HG03565 (cell line): ENCODE measurements around the gene CDKN2D.
"Not testable (repeated sequence)": the region's sequence is repeated elsewhere in the genome, so short reads cannot be mapped to it uniquely, and the experiment has no call there.

Source experiments
- ATAC-seq: cut with Tn5 transposase; IDR thresholded peaks from one replicate; pipeline ENCODE4 v1.9.1; 2021; ENCODE audit warnings: mild to moderate bottlenecking, moderate library complexity; ENCODE audit not compliant: unreplicated experiment

Gene CDKN2D

DNA sequence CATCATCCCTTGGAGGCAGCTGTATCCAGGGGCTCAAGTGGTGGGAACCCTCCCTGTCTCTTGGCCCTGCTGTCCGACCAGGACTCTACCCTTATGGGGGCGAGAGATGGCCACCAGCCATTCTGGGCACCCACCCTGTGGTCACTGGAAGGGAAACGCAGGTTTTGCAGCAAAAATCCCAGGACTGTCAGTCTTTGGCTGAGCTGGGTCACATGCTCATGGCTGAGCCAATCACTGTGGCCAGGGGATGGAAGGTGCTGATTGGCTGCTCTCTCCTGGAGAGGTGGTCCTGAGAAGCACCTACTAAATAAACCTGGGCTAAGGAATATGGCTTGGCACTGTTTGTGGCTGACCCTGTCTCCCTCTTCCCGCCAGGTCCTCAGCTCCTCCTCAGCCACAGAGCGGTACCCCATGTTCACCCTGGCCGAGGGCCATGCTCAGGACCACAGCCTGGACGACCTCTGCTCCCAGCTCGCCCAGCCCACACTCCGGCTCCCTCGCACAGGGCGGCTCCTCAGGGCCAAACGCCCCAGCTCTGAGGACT is 16.2 kb downstream of the CDKN2D start:
- ATAC-seq = no peak

DNA sequence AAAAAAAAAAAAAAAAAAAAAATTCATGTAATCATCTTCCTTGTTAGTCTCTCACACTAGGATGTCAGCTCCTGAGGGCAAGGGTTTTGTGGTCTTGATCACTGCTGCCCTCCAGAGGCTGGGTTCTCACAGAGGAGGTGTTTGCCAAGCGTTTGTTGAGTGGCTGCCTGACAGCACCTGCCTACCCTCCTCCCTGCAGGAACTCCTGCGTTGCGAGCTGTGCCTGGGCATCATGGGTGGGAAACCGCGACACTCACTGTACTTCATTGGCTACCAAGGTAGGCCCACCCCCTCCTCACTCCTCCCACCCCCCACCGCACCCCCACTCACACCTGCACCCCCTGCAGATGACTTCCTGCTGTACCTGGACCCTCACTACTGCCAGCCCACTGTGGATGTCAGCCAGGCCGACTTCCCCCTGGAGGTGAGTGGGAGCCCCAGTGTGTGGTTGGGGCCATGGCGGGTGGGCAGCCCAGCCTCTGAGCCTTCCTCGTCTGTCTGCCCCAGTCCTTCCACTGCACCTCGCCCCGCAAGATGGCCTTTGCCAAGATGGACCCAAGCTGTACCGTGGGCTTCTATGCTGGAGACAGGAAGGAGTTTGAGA is 17.0 kb downstream of the CDKN2D start:
- no peak for ATAC-seq

DNA sequence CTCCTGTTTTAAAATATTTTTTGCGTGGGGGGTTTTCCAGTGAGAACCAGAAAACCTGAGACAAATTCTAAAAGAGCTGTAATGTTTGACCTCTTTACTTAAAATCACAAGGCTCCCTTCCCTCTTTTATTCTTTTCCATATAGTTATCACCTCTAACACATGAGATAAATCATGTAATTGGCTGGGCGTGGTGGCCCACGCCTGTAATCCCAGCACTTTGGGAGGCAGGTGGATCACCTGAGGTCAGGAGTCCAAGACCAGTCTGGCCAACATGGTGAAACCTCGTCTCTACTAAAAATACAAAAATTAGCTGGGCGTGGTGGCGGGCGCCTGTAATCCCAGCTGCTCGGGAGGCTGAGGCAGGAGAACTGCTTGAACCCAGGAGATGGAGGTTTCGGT is 17.8 kb downstream of the CDKN2D start:
- not testable (repeated sequence) for ATAC-seq

DNA sequence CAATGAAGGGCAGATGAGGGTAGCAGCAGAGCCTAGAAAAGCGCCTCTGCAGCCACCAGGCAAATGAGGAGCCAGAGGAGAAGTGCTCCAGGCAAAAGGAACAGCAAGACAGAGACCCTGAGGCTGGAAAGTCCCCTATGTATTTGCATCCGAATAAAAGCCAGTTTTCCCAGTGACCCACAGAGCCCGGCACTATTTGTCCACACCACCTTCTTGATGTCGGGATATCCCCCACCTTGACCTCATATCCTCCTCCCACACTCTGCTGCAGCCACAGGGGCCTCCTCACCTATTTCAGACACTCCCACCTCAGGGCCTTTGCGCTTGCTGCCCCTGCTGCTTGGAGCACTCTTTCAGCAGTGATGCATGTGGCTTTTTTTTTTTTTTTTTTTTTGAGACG is 18.4 kb downstream of the CDKN2D start:
- ATAC-seq = no peak

DNA sequence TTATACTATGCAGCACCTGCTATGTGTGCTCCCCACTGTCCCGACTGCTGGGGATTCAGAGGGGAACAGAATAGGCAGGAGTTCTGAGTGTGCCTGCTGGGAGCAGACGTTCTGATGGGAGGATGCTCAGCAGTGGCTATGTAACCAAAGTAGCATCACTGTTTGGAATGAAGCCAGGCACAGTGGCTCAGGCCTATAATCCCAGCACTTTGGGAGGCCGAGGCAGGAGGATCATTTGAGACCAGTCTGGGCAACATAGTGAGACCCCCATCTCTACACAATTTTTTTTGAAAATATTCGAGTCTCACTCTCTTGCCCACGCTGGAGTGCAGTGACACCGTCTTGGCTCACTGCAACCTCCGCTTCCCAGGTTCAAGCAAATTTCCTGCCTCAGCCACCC is 19.0 kb downstream of the CDKN2D start:
- no peak for ATAC-seq

DNA sequence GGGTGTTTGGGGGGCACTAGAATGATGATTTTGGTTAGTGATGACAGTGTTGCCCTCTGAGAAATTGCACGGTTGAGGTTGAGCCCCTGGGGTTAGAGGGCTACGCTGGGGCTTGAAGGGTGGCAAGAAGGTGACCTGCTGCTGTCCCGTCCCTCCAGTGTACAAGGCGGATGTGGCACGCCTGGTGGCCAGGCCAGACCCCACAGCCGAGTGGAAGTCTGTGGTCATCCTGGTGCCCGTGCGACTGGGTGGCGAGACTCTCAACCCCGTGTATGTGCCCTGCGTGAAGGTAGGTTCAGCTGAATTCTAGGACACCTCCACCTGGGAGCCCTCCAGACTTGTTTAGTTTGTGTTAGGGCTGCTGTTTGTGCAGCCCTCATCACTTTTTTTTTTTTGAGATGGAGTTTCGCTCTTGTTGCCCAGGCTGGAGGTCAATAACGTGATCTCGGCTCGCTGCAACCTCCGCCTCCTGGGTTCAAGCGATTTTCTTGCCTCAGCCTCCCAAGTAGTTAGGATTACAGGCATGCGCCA is 20.0 kb downstream of the CDKN2D start:
- ATAC-seq = no peak

DNA sequence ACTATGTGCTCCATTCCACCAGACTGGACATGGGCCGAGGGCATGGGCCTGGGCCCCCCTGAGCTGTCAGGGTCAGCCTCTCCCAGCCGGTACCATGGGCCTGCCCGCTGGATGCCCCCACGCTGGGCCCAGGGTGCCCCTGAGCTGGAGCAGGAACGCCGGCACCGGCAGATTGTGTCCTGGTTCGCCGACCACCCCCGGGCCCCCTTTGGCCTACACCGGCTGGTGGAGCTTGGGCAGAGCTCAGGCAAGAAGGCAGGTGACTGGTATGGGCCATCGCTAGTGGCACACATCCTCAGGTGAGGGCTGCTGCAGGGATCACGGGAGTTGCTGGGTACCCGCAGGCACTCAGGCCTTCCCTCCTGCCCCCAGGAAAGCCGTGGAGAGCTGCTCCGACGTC is 22.0 kb downstream of the CDKN2D start:
- no peak for ATAC-seq

DNA sequence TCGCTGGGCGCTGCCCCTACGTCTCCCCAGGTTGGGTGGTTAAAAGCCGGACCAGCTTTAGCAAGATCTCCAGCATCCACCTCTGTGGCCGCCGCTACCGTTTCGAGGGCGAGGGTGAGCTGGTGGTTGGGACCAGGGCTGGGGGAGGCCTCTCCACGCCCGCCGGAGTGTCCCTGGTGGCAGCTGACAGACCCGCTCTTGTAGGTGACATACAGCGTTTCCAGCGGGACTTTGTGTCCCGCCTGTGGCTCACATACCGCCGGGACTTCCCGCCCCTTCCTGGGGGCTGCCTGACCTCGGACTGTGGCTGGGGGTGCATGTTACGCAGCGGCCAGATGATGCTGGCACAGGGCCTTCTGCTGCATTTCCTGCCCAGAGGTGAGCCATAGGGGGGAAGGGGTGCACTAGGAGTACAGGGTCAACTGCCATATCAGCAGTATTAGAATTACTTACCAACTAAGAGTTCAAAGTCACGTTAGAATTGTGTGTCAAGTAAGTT is 24.0 kb downstream of the CDKN2D start:
- no peak for ATAC-seq

DNA sequence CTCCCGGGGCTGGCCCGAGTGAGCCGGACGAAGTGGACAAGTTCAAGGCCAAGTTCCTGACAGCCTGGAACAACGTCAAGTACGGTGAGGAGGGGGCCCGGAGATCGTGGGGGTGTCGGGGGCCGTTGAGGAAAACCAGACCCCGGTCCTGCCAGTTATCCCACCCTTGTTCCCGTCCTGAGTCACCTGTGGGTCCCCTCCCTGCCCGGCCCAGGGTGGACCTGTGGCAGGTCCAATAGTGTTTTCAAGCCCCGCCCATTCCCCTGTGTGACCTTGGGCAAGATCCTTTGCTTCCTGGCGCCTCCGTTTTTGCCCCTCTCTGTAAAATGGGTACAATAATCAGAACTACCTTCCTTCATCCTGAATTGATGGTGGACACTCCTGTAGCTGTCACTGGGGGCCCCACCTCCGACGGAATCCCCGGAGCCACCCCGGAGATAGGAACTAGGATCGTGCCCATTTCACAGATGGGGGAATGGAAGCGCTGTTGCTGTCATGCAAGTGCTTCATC is 24.5 kb downstream of the CDKN2D start:
- no peak for ATAC-seq

DNA sequence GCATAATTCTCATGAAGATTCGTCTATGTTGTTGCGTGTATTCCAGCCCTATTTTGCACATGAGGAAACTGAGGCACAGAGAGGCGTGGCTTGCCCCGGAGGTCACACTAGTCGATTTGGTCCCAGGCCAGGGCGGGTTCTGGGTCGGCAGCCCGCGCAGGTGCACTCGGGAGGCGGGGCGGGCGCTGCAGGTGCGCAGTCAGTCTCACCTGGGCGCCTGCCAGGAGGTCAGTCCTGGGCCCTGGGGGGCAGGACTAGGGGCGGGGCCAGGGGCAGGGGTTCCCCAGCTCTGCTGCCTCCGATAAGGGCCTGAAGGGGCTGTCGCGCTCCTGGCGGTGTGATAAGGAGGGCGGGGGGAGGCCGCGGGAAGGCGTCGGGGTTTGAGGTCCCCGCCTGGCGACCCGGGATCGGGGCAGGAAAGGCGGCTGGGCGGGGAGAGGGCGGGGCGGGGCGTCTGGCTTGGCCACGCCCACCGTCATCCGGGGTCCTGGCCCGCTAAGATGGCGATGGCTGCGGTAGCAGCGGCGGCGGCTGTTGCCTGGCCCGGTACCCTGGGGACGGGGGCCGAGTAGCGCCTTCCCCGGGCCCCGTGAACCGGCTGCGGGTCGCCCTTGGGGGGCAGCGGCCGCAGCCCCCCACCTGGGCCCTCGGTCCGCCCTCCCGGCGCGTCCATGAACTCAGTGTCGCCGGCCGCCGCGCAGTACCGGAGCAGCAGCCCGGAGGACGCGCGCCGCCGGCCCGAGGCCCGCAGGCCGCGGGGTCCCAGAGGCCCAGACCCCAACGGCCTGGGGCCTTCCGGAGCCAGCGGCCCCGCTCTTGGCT is 25.1 kb downstream of the CDKN2D start, which contains the start of gene ATG4D:
ATG4D (plus strand) TSS at position 485 of the 822 bp plus-strand sequence; CDS start at position 672, 187 bp downstream.
- ATAC-seq = peak; percentile 44

DNA sequence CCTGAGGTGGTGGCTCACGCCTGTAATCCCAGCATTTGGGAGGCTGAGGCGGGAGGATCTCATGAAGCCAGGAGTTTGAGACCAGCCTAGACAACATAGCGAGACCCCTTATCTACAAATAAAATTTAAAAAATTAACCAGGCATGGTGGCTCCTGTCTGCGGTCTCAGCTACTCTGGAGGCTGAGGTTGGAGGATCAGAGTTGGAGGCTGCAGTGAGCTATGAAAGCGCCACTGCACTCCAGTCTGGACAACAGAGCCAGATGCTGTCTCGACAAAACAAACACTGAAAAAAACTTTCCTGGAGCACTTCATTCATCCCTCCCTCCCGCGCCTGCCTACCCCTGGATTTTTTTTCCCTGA is 25.7 kb downstream of the CDKN2D start:
- no peak for ATAC-seq

DNA sequence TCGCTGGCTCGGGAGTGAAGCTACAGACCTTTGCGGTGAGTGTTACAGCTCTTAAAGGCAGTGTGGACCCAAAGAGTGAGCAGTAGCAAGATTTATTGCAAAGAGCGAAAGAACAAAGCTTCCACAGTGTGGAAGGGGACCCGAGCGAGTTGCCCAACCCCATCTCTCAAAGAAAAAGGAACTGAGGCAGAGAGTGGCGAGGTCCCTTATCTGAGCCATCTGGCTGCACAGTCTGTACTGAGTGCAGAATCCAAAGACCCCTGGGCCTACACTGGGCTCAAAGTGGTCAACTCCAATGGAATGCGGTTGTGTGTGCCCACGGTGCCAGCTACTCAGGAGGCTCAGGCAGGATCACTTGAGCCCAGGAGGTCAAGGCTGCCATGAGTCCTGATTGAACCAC is 29.8 kb downstream of the CDKN2D start:
- ATAC-seq = not testable (repeated sequence)

DNA sequence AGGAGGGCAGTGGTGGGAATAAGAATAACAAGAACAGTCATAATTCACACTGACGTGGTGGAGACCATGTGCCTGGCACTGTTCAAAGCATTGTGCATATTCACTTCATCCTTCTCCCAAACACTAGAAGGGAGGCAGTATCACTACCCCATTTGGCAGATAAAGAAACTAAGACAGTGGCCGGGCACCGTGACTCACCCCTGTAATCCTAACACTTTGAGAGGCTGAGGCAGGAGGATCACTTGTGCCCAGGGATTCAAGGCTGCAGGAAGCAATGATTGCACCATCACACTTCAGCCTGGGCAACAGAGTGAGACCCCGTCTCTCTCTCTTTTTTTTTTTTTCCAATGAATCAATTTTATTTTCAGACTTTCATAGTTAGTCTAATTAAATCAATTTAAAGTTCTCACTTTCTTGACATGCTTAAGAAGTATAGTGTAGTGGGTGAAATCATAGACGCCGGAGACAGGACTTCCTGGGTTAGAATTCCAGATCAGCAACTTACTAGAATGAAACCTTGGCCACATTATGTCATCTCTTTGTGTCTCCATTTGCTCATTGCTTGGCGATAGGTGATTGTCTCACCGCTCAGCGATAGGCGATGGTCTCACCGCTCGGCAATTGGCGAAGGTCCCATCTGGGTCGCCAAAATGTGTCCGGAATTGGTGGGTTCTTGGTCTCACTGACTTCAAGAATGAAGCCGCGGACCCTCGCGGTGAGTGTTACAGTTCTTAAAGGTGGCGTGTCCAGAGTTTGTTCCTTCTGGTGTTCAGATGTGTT is 30.4 kb downstream of the CDKN2D start:
- no peak for ATAC-seq

DNA sequence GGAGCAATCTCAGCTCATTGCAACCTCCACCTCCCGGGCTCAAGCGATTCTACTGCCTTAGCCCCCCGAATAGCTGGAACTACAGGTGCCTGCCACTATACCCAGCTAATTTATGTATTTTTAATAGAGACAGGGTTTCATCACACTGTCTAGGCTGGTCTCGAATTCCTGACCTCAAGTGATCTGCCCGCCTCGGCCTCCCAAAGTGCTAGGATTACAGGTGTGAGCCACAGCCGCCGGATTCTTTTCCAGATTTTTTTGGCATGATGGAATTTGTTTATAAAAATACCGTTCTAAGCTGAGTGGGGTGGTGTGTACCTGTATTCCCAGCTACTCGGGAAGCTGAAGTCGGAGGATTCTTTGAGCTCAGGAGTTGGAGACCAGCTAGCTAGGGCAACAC is 31.1 kb downstream of the CDKN2D start:
- ATAC-seq = no peak

DNA sequence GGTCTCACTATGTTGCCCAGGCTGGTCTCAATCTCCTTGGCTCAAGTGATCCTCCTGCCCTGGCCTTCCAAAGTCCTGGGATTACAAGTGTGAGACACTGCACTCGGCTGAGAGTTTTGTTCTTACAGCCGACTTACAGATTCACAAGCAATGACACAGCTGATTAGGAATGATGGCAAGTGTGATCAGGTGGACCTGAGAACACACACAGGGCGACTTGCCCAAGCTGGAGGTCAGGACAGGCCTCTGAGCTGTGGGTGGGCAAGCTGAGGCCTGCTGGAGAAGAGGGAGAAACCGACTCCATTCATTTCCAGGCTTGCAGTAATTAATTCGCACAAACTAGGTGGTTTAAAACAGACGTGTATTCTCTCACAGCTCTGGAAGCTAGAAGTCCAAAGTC is 33.2 kb downstream of the CDKN2D start:
- no peak for ATAC-seq

DNA sequence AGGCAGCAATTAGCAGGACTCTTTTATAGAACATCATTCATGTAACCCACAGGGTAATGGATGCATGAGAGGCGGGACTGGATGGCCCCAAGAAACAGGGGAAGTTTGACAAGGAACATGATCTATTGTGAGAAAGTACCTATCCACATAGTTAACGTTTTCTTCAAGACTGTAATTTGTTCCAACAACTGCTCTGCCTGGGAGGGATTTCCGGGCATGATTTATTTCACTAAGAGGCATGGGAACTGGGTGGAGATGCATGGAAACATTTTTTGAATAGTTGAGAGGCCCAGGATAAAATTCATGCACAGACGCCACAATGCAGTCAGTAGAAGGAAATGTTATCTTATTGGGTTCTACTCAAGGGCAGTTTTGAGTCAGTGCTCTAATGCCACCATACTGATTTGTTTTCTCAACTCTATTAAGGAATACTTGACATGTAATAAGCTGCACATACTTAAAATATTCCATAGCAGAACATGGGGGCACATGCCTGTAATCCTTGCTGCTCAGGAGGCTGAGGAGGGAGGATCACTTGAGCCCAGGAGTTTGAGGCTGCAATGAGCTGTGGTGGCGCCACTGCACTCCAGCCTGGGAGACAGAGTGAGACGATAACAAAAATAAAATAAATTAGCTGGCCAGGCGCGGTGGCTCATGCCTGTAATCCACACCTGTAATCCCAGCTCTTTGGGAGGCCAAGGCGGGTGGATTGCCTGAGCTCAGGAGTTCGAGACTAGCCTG is 35.0 kb downstream of the CDKN2D start:
- no peak for ATAC-seq

DNA sequence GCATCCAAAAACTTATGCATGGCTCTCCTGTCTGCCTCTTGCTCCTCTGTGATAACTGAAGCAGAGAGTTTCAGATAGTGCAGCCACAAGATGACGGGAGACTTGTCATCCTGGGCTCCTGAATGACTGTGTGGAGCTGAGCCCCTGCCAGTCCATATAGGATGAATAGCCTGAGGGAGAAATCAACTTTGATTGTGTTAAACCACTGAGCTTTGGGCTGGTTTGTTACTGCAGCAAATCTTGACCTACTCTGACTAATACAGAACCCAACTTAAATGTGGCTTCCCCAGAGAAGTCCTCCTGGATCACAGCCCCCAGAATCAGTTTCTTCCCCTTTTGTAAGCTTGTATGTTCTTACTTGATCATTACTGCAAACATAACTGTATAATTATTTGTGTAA is 36.3 kb downstream of the CDKN2D start:
- no peak for ATAC-seq

DNA sequence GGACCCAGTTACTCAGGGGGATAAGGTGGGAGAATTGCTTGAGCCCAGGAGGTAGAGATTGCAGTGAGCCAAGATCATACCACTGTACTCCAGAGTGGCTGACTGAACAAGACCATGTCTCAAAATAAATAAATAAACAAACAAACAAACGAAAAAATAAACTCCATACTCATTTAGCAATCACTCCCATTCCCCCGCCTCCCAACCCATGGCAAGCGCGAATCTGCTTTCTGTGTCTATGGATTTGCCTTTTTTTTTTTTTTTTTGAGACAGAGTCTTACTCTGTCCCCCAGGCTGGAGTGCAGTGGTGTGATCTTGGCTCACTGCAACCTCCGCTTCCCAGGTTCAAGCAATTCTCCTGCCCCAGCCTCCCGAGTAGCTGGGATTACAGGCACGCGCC is 41.9 kb downstream of the CDKN2D start:
- ATAC-seq = not testable (repeated sequence)

DNA sequence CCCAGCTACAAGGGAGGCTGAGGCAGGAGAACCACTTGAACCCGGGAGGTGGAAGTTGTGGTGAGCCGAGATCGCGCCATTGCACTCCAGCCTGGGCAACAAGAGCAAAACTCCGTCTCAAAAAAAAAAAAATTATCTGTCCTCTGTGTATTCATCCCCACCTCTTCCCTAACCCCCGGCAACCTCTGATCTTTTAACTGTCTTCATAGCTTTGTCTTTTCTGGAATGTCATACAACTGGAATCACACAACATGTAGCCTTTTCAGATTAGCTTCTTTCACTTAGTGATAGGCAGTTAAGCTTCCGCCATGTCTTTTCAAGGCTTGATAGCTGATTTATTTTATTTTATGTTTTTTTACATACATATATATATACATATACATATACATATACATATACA is 43.1 kb downstream of the CDKN2D start:
- ATAC-seq = no peak

DNA sequence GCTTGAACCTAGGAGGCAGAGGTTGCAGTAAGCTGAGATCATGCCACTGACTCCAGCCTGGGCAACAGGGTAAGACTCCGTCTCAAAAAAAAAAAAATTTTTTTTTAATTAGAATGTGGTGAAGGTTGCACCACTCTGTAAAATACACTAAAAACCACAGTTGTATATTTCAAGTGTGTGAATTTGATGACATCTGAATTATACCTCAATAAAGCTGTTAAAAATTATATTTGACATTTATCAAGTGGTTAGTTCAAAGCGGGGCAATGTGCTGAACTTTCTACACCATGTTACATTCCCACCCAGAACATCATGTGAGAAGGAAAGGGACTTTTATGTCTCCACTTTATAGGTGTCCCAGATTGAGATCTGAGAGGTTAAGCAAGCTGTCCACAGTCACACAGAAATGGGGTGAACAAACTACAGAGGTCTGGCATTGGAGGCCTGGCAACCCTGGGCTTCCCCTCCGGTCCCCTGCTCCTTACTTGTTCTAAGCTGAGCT is 45.6 kb downstream of the CDKN2D start:
- no peak for ATAC-seq
